D721Med (cell line): ENCODE results near the gene PTPN2.
"Not testable (repeated sequence)": the region's sequence is repeated elsewhere in the genome, so short reads cannot be mapped to it uniquely, and the experiment has no call there.

Source experiments
- DNase-seq: peaks from one replicate; pipeline ENCODE4 v3.0.0; 2011; ENCODE audit warnings: low spot score; ENCODE audit not compliant: insufficient read length
- FAIRE-seq: peaks from 2 replicates; lab custom pipeline; 2011; peaks lifted over from hg19 to GRCh38; lab: Jason Lieb, UNC
- CTCF ChIP-seq: IDR thresholded peaks from 2 replicates; pipeline ENCODE4 v1.5.1; 2012; ENCODE audit warnings: mild to moderate bottlenecking, control low read depth; ENCODE audit not compliant: insufficient read depth; ENCODE audit errors: missing control alignments

The PTPN2 gene

GRCh38 chr18:12767580-12768155, 116.4 kb downstream of the PTPN2 start:
- no peak for FAIRE-seq
- TF ChIP-seq CTCF, result no peak
- no peak for DNase-seq

- no peak for FAIRE-seq
- TF ChIP-seq CTCF, result no peak
- no peak for DNase-seq
Measured at GRCh38 chr18:12766986-12767433, 117.0 kb downstream of the PTPN2 start.

- no peak for TF ChIP-seq CTCF
- DNase-seq, result no peak
- no peak for FAIRE-seq
Measured at GRCh38 chr18:12765586-12765985, 118.5 kb downstream of the PTPN2 start.

- DNase-seq, result no peak
- no peak for FAIRE-seq
- no peak for TF ChIP-seq CTCF
Measured at GRCh38 chr18:12765126-12765525, 118.9 kb downstream of the PTPN2 start.

- not testable (repeated sequence) for DNase-seq, FAIRE-seq
Measured at GRCh38 chr18:12758566-12758965, 125.5 kb downstream of the PTPN2 start.

GRCh38 chr18:12756619-12757239, 127.3 kb downstream of the PTPN2 start:
- not testable (repeated sequence) for FAIRE-seq, DNase-seq

GRCh38 chr18:12755606-12756005, 128.4 kb downstream of the PTPN2 start:
- not testable (repeated sequence) for DNase-seq, FAIRE-seq

- no peak for TF ChIP-seq CTCF
- no peak for DNase-seq
- no peak for FAIRE-seq
Measured at GRCh38 chr18:12754511-12754910, 129.5 kb downstream of the PTPN2 start.

- no peak for TF ChIP-seq CTCF
- FAIRE-seq (no peak), DNase-seq (no peak)
Measured at GRCh38 chr18:12751891-12752290, 132.1 kb downstream of the PTPN2 start.
